LNCAP (cell line): ENCODE measurements around the gene GPR183.

Experiments used
- TF ChIP-seq, protein P1 (sequence below): fragments of 450-650 bp; IDR thresholded peaks from 2 replicates; pipeline ENCODE4 v1.5.1; 2017; ENCODE audit warnings: mild to moderate bottlenecking

Gene GPR183

GRCh38 chr13:99289271-99289670 lies 17.9 kb downstream of the GPR183 start:
- TF ChIP-seq, protein P1, sequence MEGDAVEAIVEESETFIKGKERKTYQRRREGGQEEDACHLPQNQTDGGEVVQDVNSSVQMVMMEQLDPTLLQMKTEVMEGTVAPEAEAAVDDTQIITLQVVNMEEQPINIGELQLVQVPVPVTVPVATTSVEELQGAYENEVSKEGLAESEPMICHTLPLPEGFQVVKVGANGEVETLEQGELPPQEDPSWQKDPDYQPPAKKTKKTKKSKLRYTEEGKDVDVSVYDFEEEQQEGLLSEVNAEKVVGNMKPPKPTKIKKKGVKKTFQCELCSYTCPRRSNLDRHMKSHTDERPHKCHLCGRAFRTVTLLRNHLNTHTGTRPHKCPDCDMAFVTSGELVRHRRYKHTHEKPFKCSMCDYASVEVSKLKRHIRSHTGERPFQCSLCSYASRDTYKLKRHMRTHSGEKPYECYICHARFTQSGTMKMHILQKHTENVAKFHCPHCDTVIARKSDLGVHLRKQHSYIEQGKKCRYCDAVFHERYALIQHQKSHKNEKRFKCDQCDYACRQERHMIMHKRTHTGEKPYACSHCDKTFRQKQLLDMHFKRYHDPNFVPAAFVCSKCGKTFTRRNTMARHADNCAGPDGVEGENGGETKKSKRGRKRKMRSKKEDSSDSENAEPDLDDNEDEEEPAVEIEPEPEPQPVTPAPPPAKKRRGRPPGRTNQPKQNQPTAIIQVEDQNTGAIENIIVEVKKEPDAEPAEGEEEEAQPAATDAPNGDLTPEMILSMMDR, result no peak

DNA sequence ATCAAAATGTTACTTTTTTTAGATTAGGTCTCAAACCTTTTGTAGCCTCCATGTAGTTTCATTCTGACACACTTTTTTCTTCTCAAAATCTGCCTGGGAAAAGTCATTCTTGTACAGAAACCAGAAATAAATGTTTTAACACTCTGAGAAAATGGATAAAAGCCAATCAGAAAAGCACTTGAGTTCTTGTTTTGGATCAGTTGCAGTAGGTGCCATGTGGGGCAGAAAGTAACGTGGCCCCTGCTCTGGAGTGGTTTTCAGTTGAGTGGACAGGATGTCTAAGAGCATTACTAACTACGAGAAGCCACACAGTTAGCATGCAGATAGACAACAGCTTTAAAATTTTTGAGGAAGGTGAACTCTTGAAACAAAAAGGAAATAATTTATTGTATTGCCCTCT lies 19.1 kb downstream of the GPR183 start:
- TF ChIP-seq, protein P1, result no peak

DNA sequence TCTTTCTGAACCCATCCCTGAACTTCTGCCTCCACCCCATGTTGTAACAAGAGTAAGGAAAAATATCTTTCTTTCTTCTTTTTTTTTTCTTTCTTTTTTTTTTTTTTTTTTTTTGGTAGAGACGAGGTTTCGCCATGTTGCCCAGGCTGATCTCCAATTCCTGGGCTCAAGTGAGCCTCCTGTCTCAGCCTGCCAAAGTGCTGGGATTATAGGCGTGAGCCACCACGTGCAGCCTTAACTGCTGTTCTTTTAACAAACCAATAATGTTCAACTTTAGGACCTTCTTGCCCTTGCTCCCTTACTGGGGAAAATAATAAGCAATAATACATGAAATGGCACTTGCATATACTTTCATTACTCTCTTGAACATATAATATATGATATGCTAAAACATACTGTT lies 19.6 kb downstream of the GPR183 start:
- TF ChIP-seq, protein P1, result no peak

DNA sequence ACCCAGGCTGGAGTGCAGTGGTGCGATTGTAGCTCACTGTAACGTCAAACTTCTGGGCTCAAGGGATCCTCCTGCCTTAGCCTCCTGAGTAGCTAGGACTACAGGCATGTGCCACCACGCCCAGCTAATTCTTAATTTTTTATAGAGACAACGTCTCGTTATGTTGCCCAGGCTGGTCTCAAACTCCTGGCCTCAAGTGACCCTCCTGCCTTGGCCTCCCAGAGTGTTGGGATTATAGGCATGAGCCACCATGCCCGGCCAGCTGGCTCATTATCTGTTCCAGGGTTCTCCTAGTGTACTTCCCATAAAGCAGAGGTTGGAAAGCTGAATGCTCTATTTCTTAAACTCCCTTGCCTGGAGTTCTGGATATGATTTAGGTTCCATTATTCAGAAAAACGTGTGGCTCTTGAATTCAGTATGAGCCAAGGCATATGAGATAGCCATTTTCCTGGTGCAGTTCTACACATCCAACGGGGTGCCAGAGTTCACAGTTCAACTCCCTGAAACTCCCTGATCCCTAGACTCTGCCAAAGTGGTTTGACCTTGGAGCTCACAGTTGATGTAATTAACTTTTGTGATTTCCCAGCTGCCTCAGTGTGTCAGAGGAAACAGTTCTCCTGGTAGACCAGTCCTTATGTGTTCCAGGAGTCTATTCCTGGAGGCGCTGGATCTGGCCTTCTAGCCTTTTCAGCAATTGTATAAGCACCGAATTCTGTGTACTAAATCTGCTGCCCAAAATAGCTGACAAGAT lies 21.6 kb downstream of the GPR183 start:
- TF ChIP-seq, protein P1, result no peak

- TF ChIP-seq, protein P1, result no peak
Measured at GRCh38 chr13:99282264-99283231, 24.7 kb downstream of the GPR183 start.

DNA sequence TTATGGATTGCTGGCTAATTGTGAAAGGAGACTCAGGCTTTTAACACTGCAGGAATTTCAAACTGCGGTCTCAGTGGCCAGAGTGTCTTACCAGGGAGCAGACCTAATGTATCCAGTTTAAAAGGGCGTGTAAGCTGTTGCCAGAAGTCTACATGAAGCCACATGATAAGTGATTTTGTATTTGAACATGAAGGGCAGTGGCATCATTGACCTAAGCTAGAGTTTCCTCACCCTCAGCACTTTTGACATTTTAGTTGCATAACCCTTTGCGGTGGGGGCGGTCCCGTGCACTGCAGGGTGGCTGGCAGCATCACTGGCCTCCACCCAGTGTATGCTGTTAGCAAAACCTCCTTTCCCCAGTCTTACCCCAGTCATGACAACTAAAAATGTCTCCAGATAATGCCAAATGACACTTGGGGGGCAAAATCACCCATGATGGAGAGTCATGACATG lies 25.4 kb downstream of the GPR183 start:
- TF ChIP-seq, protein P1, result no peak

GRCh38 chr13:99280166-99280565 lies 27.0 kb downstream of the GPR183 start:
- TF ChIP-seq, protein P1, result no peak
